ENCODE measurements around the gene DLK2. TPM values are rescaled to one million over a fixed set of nuclear protein-coding genes. Genes with fewer than 3 reads are reported as not detected.

The DLK2 gene
- total and polyA plus RNA-seq, 2 of the 13 experiments (the other 11 are each of a cell fraction or from before 2014, with no cell fraction given): 1.2 to 3.8 TPM

GRCh38 chr6:43427406-43428111 lies 27.8 kb downstream of the DLK2 start, which contains the start of gene ABCC10 (continued):
- TF ChIP-seq ZXDC (CRISPR knock-in tag; IDR thresholded peaks at IDR 0.05) (0 out of 2 replicates have a peak, but pooled peaks have one; percentile 82), DR1 (CRISPR knock-in tag; IDR thresholded peaks at IDR 0.05) (peak; percentile 86), ZNF337 (CRISPR knock-in tag; IDR thresholded peaks at IDR 0.05; ENCODE audit: borderline replicate concordance, low read depth) (peak; percentile 92; the same call in 1 of the 2 replicates), NCOA2 (CRISPR knock-in tag; IDR thresholded peaks at IDR 0.05) (0 out of 2 replicates have a peak, but pooled peaks have one; percentile 20), ZNF749 (CRISPR knock-in tag; IDR thresholded peaks at IDR 0.05; ENCODE audit: borderline replicate concordance) (peak; percentile 74; the same call in 1 of the 2 replicates), MXD3 (CRISPR knock-in tag; IDR thresholded peaks at IDR 0.05) (peak; percentile 46), MIER2 (CRISPR knock-in tag; IDR thresholded peaks at IDR 0.05) (peak; percentile 25; the same call in 1 of the 2 replicates), ATF5 (CRISPR knock-in tag; IDR thresholded peaks at IDR 0.05; ENCODE audit: low read depth) (no peak), ZNF512 (CRISPR knock-in tag; IDR thresholded peaks at IDR 0.05) (no peak), TERF1 (CRISPR knock-in tag; IDR thresholded peaks at IDR 0.05) (no peak), ZNF580 (CRISPR knock-in tag; IDR thresholded peaks at IDR 0.05; ENCODE audit: borderline replicate concordance, low read depth) (peak; percentile 60; the same call in 1 of the 2 replicates), RXRB (CRISPR knock-in tag; IDR thresholded peaks at IDR 0.05; ENCODE audit: borderline replicate concordance) (peak; percentile 32; the same call in 1 of the 2 replicates), ELF4 (CRISPR knock-in tag; IDR thresholded peaks at IDR 0.05; ENCODE audit: borderline replicate concordance) (peak; percentile 44; the same call in 1 of the 2 replicates), ZSCAN20 (CRISPR knock-in tag; IDR thresholded peaks at IDR 0.05; ENCODE audit: borderline replicate concordance) (peak; percentile 83)
